ENCODE data around the gene DNAJC18.
"Not testable (repeated sequence)": the region's sequence is repeated elsewhere in the genome, so short reads cannot be mapped to it uniquely, and the experiment has no call there.

Gene DNAJC18

DNA sequence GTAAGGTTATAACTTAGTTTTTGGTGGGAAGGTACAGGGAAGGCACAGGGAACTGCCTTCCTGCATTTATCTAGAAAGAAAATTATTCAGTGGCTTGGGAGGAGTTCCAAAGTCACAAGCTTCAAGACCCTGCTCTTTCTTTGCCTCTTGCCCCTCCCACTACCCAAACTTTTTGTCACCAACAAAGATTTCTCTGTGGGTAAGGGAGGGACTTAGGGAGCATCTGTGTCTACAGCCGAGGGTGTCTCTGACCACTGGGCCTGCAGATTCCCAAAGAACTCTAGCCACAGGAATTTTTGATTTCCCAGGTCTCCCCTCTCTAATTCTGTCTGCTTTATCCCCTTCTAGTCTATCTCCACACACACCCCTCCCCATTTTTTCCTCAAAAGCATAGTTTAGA is 21.1 kb upstream of the DNAJC18 start:
- DNase-seq = no peak

DNA sequence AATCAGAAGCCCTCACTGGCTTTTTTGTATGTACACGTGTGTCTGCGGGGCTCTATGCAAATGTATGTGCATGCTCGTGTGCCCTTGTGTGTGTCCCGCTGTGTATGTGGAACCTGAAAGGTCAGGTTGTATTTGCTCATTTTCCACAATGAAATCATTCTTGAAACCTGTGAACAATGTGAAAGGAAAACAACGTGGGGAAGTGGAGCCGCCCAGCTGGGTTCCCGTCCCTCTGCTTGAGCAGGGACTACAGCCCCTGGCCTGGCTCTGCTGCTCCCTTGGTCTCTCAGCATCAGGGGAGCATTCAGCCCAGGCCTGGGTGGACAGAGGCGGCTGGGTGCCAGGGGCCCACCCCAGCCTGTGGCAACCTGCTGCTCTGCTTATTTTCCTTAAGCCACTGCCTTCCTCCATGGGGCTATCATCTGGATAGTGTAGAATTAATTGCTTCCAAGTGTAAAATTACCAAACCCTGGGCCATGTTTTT is 20.2 kb upstream of the DNAJC18 start:
- no peak for DNase-seq

DNA sequence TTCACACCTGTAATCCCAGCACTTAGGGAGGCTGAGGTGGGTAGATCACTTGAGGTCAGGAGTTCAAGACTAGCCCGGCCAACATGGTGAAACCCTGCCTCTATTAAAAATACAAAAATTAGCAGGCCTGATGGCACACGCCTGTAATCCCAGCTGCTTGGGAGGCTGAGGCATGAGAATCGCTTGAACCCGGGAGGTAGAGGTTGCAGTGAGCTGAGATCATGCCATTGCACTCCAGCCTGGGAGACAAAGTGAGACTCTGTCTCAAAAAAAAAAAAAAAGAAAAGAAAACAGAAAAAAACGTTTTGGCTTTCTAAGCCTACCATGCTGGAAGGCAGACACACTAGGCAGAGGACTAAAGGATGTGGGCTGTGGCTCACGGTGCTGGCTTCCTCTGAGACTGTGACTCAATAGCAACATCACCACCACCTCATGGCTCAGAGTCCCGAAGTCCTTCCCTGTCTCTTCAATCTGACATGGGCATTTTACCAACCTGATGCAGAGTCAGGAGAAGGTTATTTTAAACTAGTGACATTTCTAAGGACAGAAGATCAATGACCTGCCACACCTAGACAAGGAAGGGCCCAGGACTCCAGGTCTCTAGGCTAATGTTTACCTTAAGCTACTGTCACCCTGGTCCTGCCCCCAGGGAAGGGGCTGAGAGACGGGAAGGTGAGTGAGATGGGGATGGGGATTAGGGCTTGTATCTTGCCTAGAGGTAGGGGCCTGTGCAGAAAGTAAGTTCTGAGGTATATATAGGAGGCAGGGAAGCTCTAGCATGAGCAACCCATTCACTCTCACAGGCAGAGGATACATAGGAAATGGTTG is 19.5 kb upstream of the DNAJC18 start:
- peak; percentile 81 to 83 for DNase-seq

DNA sequence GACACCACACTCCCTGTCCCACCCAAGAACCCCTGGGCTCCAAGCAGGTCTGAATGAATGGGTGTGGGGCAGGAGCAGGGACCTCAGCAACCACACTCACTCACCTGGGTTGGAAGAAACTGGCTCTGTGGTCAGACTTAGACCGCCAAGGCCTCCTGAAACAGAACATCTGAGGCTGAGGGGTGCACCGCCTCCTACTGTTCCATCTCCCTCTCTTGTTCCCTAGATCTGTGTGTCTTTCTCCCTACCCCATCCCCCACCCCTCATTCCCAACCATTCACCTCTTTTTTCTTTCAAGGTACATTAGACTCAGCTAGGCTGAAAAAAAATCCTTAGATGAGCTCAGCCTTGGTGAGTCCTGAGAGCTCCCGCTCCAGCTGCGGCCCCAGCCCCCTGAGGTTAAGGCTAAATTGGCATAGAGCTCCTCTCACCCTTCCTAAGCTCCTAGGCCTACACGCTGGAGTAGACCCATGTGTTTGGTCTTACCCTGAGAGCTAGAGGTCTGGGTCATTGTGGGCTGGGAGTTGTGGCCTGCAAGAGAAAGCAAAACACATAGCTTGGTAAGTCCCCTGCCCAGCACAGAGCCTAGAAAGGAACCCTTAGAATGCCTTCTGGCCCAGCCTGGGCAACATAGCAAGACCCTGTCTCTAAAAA is 18.5 kb upstream of the DNAJC18 start:
- no peak for DNase-seq

DNA sequence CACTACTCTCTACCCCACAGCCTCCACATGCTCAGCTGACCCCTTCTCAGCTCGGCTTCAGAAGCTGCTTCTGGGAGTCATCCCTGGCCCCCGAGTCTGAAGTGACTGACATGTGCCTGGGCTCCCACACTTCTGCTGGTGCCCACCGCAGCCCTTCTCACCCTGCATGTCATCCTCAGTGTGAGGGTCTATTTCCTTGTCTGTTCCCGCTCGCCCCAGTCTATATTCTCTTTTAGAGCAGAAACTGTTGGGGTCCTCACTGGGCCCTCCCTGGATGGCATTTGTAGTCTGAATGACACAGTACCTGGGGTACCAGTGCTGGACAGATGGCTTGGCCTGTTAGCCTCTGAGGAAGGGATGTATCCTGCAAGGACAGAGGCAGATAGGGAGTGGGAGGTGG is 17.9 kb upstream of the DNAJC18 start:
- no peak for DNase-seq

DNA sequence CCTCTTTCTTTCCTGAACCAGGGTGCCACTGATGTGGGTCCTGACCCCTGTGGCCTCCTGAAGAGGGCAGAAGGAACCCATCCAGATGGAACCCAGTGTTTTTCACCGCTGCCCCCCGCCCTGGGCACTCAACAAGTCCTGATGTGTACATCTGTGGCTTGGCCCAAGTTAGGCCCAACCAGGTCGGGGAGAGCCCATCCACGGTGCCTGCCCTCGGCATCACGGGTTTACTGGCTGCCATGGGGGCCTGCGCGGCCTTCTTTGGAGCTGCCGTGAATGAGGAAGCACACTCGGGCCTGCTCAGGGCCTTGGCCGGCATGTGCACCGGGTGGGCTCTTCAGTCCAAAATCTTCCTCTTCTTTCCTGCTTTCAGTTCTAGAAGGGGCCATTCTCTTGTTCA is 17.5 kb upstream of the DNAJC18 start:
- no peak for DNase-seq

DNA sequence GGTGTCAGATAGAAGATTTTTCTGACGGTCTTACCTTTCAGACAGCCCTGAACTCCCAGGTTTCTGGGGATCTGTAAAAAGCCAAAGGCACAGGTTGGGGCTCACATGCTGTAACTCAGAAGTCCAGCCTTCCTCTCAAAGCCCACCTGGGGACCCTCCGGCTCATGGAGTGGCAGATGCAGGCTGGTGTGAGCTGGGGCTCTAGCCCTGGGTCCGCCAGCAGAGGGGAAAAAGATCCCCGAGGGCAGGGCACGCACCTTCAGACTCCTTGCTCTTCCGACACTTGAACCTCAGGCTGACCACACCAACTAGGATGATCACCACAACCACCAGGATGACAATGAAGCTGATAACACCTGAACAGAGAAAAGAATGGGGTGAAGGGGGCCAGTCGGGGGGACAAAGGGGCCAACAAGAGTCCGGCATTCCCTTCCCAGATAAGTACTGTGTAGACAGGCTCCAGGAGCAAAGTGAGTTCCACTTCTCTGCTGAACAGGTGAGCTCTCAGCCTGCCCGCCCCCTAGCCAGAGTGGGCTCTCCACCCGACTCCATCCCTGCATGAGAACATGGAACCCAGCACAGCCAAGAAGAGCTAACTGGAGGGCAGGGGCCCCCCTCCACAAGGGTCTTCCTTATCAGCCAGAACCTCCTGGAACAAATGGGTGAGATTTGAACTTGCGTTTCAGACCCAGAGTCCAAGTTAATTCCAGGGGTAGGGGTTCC is 15.4 kb upstream of the DNAJC18 start:
- no peak for DNase-seq

DNA sequence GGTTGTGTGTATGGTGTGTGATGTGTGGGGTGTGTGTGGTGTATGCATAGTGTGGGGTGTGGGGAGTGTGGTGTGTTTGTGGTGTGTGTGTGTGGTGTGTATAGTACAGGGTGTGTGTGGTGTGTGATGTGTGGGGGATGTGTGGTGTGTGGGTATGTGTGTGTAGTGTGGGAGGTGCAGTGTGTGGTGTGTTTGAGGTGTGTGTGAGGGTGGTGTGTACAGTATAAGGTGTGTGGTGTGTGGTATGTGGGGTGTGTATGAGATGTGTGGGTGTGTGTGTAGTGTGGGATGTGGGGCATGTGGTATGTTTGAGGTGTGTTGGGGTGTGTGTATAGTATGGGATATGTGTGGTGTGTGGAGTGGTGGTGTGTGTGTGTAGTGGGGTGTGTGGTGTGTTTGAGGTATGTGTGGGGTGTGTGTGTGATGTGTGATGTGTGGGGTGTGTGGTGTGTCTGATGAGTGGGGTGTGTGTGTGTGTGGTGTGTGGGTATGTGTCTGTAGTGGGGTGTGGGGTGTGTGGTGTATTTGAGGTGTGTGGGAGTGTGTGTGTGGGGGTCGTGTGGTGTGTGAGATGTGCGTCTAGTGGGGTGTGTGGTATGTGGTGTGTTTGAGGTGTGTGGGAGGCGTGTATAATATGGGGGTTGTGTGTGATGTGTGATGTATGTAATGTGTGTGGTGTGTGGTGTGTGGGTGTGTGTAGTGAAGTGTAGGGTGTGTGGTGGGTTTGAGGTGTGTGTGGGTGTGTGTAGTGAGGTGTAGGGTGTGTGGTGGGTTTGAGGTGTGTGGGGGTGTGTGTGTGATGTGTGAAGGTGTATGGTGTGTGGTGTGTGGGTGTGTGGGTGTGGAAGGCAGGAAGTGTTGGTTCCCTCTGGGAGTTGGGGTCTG is 14.6 kb upstream of the DNAJC18 start:
- peak; percentile 56 to 62 for DNase-seq

DNA sequence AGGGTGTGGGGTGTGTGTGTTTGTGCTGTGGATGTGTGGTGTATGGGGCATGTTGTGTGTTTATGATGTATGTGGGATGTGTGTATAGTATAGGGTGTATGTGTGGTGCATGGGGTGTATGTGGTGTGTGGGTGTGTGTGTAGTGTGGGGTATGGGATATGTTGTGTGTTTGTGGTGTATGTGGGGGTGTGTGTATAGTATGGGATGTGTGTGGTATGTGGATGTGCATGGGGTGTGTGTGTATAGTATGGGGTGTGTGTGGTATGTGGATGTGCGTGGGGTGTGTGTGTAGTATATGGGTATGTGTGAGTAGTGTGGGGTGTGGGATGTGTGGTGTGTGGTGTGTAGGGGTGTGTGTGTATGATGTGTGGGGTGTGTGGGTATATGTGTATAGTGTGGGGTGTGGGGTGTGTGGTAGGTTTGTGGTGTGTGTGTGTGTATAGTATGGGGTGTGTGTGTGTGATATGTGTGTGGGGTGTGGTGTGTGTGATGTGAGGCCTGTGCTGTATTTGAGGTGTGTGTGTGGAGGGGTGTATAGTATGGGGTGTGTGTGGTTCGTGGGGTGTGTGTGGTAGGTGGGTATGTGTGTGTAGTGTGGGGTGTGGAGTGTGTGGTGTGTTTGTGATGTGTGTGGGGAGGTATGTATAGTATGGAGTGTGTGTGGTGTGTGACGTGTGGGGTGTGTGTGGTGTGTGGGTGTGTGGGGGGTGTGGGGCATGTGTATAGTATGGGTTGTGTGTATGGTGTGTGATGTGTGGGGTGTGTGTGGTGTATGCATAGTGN is 12.7 kb upstream of the DNAJC18 start:
- no peak for DNase-seq

DNA sequence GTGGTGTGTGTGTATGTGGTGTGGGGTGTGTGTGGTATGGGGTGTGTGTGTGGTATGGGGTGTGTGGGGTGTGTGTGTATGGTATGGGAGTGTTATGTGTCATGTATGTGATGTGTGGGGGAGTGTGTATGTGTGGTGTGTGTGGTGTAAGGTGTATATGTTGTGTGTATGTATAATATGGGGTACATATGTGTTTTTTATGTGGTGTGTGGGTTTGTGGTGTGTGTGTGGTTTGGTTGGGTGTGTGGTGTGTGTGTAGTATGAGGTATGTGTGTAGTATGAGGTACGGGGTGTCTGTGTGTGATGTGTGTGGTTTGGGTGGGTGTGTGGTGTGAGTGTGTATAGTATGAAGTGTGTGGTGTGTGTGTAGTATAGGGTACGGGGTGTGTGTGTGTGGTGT is 11.9 kb upstream of the DNAJC18 start:
- DNase-seq = no peak

DNA sequence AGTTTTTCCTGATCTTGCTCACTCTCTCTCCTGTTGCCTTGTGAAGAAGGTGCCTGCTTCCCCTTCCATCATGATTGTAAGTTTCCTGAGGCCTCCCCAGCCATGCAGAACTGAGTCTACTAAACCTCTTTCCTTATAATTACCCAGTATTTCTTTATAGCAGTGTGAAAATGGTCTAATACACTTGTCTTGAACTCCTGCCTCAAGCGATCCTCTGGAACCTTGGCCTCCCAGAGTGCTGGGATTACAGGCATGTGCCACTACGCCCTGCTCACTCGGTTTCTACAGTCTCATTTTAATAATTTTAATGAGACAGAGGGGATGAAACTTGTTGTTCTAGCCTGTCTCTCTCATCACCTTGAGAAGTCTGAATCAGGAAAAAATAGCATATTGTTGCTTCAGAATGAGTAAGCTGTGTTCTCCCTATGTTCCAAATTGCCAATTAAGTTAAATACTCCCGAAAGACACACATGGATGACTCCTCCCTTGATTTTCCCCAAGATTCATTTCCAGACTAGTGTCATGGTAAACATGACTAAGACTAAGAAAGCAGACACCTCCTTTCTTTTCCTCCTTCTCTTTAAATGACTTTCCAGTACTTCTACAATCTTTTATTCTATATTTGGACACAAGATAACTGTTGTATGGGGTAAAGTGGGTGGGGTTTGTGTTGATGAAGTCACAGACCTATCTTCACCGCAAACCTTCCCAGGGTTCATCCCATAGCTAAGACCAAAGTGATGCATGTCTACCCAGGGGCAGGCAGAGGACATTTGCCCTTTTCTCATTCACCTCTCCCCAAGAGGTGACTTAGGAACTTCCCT is 7.8 kb upstream of the DNAJC18 start:
- DNase-seq = no peak

DNA sequence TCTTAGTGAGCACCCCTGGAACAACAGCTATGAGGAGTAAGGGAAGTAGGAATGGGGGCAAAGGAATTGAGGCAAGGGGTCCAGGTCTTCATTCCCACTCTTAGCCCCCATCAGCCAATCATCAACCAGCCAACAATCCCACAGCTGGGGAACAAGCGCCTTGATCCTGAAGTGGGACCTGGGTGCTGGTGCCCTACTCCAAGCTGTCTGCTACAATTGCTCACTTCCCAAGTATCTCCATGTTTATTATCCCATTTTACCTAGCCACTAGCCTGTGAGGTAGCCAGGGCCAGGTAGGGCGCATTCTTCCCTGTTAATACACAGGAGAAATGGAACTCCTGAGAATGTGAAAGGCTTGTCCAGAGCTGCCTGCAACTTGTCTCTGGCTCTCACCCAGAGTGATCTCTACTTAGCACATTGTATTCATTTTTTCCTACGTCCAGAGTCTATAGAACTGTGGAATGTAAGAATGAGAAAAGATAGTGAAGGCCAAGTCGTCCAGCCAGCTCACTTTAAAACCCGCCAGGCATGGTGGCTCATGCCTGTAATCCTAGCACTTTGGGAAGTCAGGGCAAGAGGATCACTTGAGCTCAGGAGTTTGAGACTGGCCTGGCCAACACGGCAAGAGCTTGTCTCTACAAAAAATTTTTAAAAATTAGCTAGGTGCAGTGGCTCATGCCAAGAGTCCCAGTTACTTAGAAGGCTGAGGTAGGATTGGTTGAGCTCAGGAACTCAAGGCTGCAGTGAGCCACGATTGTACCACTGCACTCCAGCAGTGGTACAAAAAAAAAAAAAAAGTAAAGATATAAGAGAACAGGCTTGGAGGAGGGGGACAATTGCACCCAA is 6.2 kb upstream of the DNAJC18 start:
- no peak for DNase-seq

DNA sequence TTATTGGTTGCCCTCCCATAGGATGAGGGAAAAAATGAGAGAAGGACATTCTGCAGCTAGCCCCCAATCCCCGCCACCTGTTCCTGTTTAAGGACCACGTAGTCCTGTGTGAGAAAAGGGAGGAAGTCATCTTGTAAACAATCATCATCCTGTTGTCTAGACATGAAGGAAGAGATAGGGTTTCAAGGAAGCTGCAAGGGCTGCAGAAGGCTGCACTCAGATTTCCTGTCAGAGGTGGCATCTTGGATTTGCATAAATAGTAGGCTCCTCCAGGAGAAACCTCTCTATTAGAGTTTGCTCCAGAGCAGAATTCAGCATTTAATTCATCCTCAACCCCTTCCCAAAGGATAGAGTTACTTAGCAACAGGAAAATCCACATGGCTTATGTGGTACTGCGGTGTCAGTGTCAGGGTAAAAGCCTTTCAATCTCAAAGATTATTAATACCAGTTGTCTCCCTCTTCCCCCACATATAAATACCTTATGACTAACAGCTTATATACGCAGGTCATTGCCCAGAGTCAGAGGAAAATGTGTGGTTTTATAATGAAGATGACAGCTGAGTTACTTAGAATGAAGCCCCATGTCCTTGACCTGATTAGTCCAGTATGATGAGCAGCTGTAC is 4.6 kb upstream of the DNAJC18 start:
- no peak for DNase-seq

DNA sequence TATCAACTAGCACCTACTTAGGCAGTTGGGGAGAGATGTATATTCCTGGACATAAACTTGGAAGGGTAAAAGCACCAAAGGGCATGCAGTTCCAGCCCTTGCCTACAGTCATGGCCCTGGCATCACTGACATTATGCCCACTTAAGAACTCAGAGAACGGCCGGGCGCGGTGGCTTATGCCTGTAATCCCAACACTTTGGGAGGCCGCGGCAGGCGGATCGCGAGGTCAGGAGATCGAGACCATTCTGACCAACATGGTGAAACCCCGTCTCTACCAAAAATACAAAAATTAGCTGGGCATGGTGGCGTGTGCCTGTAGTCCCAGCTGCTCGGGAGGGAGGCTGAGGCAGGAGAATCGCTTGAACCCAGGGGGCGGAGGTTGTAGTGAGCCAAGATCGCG is 1.1 kb upstream of the DNAJC18 start:
- DNase-seq = not testable (repeated sequence)

DNA sequence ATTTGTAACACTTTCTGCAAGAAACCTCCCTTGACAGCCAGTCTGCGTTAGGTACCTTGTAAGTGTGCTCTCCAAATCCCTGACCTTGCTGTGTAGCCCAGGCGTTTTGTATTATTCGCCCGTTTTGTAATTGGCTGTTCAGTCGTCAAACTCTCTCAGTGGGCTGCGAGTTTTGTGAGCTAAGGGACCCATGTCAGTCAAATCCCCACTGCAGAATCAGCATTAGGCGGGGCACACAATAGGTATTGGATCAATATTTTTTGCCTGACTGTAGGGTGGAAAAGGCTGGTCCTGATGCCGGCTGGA is 665 bp downstream of the DNAJC18 start:
- DNase-seq = no peak

DNA sequence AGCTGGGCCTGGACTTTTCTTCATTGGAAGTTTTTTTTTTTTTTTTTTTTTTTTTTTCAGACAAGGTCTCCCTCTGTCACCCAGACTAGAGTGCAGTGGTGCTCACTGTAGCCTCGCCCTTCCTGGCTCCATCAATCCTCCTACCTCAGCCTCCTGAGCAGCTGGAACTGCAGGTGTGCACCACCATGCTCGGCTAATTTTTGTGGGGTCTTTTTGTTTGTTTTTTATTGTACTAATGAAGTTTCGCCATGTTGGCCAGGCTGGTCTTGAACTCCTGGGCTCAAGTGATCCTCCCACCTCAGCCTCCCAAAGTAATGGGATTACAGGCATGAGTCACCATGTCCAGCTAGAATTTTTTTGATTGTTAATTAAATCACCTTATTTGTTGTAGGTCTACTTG is 3.6 kb downstream of the DNAJC18 start:
- no peak for DNase-seq

DNA sequence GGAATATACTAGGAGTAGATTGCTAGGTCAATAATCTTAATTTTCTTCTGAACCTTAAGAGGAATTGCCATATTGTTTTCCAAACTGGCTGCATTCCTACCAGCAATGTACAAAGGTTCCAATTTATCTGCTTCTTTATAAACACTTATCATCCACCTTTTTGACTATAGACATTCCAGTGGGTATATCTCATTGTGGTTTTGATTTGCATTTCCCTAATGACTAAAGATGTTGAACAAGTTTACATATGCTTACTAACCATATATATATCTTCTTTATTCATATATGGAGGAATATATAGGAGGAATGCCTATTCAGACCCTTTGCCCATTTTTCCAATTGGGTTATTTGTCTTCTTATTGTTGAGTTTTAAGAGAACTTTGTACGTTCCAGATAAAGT is 7.6 kb downstream of the DNAJC18 start:
- no peak for DNase-seq

DNA sequence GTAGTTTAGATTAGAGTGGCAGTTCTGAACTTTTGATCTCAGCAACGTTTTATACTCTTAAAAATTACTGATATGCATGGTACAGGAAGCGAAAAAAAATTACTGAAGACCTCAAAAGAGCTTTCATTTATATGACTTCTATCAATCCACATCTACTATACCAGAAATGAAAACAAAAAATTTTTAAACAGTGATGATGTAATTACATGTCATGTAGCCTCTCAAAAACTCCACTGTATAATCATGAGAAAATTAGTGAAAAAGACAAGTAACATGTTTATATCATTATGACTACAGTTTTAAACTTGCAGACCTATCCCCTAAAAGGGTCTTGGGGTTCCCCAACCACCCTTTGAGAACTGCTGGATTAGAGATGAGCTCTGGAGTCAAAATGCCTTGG is 9.3 kb downstream of the DNAJC18 start:
- no peak for DNase-seq

DNA sequence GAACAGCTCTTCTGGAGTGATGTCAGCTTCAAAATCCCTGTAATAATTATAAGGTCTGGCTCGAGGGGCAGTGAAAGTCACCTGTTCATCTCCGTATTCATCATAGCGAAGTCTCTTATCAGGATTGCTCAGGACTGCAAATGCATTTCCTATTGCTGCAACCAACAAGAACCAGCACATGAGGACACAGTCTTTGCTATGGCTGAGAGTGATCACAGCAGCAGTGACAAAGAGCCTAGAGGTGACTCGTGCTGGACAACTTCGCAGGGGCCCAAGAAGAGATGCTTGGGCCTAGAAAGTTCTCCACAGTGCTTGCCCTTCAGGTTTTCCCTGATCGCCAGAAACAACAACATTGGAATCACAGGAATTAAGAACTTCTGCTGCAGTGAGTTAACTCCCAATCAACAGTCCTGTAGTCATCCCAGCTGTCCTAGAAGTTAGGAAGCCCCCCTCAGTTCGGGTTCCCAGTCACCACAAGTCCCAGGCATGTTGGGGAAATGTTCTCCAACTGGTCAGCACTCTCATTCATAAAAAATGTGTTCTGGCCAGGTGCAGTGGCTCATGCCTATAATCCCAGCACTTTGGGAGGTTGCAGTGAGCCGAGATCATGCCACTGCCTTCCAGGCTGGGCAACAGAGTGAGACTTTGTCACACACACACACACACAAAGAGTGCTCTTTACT is 13.0 kb downstream of the DNAJC18 start:
- no peak for DNase-seq

All from CD4-positive, alpha-beta T cell treated with Interleukin-1 beta for 1 hour (primary cell).